DMS 273 (cell line): ENCODE results near the gene PSAPL1.
A peak's percentile ranks its signal among the peaks of the same experiment; 100 is the strongest.
"Not testable (repeated sequence)": the region's sequence is repeated elsewhere in the genome, so short reads cannot be mapped to it uniquely, and the experiment has no call there.

ENCODE experiments used
- DNase-seq: peaks from one replicate; lab custom pipeline; 2025; ENCODE audit not compliant: unreplicated experiment; lab: John Stamatoyannopoulos, UW

The PSAPL1 gene

DNA sequence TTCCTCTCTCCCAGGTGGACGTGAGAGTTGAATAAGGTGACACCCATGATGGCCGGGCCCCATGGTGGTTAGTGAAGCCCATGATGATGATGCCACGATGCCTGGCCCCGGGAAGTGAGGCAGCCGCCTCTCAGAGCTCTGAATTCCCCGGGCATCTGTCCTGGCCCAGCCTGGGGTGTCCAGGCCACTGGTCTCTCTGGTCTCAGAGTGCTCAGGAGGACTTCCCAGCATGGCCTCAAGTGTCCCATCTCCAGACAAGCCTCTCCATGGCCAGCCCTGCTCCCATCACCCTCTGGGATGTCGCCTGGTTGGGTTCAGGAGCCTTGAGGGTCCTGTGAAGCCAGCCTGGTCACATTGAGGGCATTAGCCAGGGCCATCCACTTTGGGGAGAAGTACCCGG lies 24.7 kb upstream of the PSAPL1 start:
- DNase-seq = no peak

DNA sequence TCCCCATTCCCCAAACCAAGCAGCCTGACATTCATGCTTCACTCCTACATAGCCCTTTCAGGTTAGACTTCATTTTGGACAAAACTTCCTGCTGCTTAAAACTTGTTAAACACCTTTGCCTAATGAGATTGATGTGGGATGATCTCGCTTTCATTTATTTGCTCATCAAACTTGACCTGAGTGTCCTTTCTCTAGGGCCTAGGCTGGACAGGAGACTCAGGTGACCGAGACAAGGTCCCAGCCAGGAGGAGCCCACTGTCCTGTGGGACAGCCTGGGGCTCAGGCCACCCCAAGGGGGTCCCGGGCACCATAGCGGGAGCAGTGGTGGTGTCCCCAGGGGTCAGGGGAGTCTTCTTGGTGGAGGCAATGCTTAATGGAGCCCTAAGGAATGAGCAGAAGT lies 23.7 kb upstream of the PSAPL1 start:
- no peak for DNase-seq

DNA sequence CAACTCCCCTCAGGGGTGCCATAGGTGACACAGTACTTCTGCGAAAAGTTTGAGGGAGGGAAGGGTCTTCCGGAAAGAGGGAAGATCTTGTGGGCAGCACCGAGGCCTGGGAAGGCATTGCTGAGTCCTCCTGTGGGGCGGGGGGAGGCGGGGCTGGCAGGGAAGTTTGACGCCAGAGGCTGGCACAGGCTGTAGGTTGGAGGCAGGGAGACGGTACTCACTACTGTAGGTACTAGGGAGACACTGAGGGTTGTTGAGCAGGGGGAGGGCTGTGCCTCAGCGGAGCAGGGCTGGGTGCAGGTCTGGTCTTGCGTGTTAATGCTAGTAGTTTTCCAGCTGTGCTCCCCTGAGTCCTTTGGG lies 23.3 kb upstream of the PSAPL1 start:
- no peak for DNase-seq

DNA sequence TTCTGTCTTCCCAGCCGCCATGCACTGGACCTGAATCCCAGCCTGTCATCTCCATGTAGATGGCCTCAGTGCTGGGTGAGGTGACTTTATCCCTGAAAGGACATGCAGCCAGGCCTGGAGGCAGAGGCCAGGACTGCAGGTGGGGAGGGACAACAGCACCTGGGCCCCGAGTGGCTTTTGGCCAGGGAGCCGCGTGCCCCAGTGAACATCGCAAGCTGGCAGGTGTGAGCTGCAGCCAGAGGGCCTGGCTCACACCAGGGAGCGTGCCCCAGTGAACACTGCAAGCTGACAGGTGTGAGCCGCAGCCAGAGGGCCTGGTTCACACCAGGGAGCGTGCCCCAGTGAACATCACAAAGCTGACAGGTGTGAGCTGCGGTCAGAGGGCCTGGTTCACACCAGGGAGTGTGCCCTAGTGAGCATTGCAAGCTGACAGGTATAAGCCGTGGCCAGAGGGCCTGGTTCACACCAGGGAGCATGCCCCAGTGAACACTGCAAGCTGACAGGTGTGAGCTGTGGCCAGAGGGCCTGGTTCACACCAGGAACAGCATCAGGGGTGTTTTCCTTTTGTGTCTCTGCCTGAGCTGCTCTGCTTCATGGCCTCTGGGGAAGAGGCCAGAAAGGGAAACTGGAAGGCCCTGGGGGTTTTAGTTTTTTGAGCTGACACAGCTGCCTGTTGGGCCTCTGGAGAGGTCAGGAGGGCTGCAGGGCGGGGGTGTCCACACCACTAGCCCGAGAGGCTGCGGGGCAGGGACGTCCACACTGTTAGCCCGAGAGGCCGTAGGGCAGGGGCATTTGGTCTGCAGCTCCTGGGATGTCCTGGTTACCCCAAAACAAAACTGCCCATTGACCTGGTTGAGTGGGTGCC lies 22.7 kb upstream of the PSAPL1 start:
- DNase-seq = no peak

GRCh38 chr4:7452802-7453201 lies 18.1 kb upstream of the PSAPL1 start:
- DNase-seq = not testable (repeated sequence)

GRCh38 chr4:7451800-7452199 lies 17.1 kb upstream of the PSAPL1 start:
- no peak for DNase-seq

DNA sequence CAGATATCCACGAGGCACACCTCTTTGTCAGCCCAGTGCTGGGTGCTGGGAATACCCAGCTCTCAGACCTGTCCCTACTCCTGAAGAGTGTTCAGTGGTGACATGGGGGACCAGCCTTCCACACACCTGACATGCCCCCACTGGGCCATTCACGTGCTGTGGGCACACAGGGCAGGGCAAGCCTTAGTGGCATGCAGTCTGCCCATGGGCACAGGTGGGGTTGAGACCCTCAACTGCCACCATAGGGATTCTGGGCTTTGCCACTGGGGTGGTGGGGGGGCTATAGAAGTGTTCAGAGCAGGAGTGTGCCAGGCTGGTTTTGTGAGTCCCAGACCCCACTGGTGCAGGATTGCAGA lies 16.7 kb upstream of the PSAPL1 start:
- DNase-seq = no peak

DNA sequence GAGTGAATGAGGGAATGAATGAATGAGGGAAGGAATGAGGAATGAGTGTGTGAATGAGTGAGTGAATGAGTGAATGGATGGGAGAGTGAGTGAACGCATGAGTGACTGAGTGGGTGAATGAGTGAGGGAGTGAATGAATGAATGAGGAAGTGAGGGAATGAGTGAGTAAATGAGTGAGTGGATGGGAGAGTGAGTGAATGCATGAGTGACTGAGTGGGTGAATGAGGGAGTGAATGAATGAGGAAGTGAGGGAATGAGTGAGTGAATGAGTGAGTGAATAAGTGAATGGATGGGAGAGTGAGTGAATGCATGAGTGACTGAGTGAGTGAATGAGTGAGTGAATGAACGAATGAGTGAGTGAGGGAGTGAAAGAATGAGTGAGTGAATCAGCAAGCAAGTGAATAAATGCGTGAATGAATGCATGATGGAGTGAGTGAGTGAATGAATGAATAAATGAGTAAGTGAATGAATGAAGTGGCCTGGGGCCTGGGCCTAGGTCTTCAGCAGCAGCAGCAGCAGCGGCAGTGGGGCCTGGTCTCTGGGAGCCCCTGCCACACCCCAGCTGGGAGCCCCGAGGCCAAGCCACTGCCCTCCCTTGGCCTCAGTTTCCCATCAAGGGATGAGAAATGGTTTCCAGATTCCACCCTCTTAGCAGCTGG lies 16.2 kb upstream of the PSAPL1 start:
- no peak for DNase-seq

- DNase-seq = no peak
Observed at GRCh38 chr4:7448036-7448435, 13.3 kb upstream of the PSAPL1 start.

- no peak for DNase-seq
Observed at GRCh38 chr4:7447236-7447635, 12.5 kb upstream of the PSAPL1 start.

- DNase-seq = no peak
Observed at GRCh38 chr4:7444731-7445130, 10.0 kb upstream of the PSAPL1 start.

- no peak for DNase-seq
Observed at GRCh38 chr4:7444314-7444713, 9.6 kb upstream of the PSAPL1 start.

DNA sequence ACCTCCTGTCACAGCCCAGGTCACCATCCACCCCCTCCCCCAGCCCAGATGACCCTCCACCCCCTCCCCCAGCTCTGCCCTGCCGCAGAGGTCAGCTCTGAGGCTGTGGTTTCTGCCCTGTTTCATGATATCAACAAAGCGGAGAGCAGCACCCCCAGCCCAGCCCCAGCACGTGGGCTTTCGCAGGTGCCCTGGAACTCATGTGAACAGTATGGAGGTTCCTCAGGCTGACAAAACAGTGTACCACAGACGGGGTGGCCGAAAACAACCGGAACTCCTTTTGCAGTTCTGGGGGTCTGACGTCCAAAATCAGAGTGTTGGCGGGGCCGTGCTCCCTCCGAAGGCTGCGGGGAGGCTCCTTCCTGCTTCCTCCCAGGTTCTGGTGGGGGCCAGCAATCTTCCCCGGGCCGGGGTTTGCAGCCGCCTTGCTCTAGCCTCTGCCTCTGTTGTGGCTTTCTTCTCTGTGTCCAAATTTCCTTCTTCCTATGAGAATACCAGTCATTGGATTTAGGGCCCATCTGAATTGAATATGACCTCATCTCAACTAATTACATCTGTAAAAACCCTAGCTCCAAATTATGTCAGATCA lies 7.9 kb upstream of the PSAPL1 start:
- DNase-seq = no peak

DNA sequence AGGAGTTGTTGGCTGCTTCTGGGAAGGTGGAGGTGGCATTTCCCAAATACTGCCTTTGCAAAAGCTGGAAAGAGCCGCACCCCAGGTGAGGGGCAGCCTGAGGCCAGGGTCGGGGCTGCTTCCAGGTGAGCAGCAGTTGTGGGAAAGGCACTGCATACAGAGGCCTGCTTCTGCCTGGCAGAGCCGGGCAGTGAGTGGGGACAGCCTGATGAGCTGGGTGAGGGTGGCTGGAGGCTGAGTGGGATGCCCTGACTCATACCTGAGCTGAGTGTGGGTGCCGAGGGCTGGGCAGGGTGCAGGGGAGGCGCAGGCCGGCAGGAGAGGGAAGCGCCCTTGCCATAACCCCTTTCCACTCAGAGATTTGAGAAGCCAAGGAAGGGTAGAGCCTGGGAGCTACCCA lies 6.5 kb upstream of the PSAPL1 start:
- no peak for DNase-seq

- no peak for DNase-seq
Observed at GRCh38 chr4:7439699-7440098, 5.0 kb upstream of the PSAPL1 start.

GRCh38 chr4:7436256-7436655 lies 1.5 kb upstream of the PSAPL1 start:
- DNase-seq = no peak

GRCh38 chr4:7435471-7436061 lies 836 bp upstream of the PSAPL1 start:
- no peak for DNase-seq

GRCh38 chr4:7434141-7434765 lies 477 bp downstream of the PSAPL1 start:
- peak; percentile 40 for DNase-seq

- DNase-seq = no peak
Observed at GRCh38 chr4:7433376-7434140, 1.2 kb downstream of the PSAPL1 start.

DNA sequence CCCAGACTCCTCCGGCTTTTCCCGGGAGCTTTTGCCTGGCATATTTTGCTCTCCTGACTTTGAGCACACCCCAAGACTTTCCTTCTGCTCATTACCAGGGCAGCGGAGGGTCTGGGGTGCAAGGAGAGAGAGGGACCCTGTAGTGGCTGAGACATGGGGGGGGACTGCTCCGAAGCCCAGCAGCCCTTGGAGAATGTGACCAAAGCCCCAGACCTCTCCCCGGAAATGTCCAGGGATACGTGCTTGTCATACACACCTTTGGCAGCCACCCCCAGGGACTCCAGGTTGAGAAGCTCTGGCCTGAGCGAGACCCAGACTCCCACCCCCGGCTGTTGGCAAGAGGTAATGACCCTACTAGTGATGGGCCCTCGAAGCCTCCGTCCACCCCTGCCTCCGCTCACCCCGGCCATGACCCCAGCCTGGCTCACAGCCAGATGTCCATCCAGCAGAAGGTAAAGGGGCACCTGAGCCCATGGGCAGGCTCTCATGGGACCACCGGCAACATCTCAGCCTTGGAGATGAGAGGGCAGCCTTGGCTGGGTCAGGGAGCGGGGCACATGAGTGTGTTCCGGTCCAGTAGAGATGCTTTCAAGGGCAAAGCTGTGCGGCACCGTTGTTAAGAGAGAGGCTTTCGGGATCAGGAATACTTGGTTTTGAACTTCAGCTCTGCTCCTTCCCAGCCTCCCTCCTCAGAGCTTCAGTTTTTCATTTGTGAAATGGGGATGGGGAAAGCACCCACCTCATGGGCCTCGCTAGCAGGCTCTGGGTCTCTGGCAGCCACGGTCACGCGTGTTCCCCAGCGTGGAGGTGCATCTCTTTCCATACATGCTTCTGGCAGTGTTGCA lies 2.0 kb downstream of the PSAPL1 start:
- no peak for DNase-seq
